Mucosa of descending colon (tissue), 3 donors: ENCODE data around the gene PTPRE. TPM values are rescaled to one million over a fixed set of nuclear protein-coding genes. Genes with fewer than 3 reads are reported as not detected.

Source experiments
- ATAC-seq: fragments of 200-7000 bp; cut with Tn5 transposase; one replicate; pipeline ENCODE4 v1.9.1; 2020; ENCODE audit warnings: mild to moderate bottlenecking, moderate library complexity
- DNase-seq, 3 donors: peaks; one replicate each; pipeline ENCODE4 v3.0.0-alpha.2; 2020
- H3K36me3 ChIP-seq: fragments of 200-600 bp; one replicate; pipeline ENCODE4 v1.8.0; 2021; ENCODE audit warnings: low read depth, mild to moderate bottlenecking
- H3K4me1 ChIP-seq: fragments of 200-600 bp; one replicate; pipeline ENCODE4 v1.8.0; 2021; ENCODE audit warnings: low read depth, mild to moderate bottlenecking
- H3K4me3 ChIP-seq: fragments of 200-600 bp; one replicate; pipeline ENCODE4 v1.8.0; 2021; ENCODE audit warnings: mild to moderate bottlenecking
- H3K9me3 ChIP-seq: fragments of 200-600 bp; one replicate; pipeline ENCODE4 v1.8.0; 2021; ENCODE audit warnings: mild to moderate bottlenecking
- intact Hi-C, 2 donors: fragments of 100-400 bp; cut with DNase I in 1 of 2; cut with micrococcal nuclease in 1 of 2; formaldehyde crosslinking; loops; one replicate each; pipeline versions ENCODE4 v1.11.0 to v1.11.1; 2022; cut with DNase I, micrococcal nuclease
- total RNA-seq, 3 donors: library from RNA; stranded (reverse); fragmentation: NEBNext Ultra II Directional in 2 of 3; extraction: Animal tissue kit (Norgen Biotek cat#: 25700) in 2 of 3; gene quantifications; one replicate each; pipeline versions ENCODE4 v1.2.1 to v1.2.4, GENCODE V29; 2021 to 2023
- TF ChIP-seq, protein P1 (sequence below): fragments of 200-600 bp; IDR thresholded peaks from one replicate; pipeline ENCODE4 v1.8.0; 2022; ENCODE audit warnings: antibody characterized with exemption, mild to moderate bottlenecking
- donor health status: DM: no; HTN: no; CAD: no; lungs with moderate emphysema.
- donor health status: DM: no; HTN: no; CAD: no.
- donor health status: DM: no; HTN: yes; CAD: no.

Gene PTPRE
- total RNA-seq, 3 donors from 2014 or later, result 28.8 to 33.6 (median 32.5) TPM

DNA sequence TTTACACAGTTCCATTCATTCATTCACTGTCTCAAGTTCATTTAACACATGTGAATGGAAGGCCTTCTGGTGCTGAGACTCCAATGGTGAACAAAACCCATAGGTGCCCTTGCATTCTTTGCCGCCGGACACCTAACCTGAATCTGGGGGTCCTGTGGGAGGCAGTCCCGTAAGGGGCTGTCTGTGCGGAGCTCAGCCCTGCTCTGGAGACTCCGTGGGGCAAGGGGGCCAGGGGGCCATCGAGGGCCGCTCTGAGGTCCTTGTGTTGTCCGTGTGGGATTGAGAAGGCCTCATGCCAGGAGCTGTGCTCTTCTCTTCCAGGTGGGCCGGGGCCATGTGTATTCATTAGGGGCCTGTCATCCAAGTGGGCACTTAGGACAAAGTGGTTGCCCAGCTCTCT, 15.3 kb downstream of the PTPRE start:
- intact Hi-C loops, result loop anchor here in 1 of 2 donors (5.0 kb wide), 1 partner anchor 55 kb away; no protein-coding TSS in a partner anchor
- ATAC-seq (no peak), DNase-seq (no peak)
- Histone ChIP-seq H3K4me3 (no peak overlapping the region), H3K36me3 (no peaks in the 10 kb centered on the region), H3K4me1 (no peaks in the 10 kb centered on the region), H3K9me3 (no peaks in the 10 kb centered on the region)
- TF ChIP-seq, protein P1, sequence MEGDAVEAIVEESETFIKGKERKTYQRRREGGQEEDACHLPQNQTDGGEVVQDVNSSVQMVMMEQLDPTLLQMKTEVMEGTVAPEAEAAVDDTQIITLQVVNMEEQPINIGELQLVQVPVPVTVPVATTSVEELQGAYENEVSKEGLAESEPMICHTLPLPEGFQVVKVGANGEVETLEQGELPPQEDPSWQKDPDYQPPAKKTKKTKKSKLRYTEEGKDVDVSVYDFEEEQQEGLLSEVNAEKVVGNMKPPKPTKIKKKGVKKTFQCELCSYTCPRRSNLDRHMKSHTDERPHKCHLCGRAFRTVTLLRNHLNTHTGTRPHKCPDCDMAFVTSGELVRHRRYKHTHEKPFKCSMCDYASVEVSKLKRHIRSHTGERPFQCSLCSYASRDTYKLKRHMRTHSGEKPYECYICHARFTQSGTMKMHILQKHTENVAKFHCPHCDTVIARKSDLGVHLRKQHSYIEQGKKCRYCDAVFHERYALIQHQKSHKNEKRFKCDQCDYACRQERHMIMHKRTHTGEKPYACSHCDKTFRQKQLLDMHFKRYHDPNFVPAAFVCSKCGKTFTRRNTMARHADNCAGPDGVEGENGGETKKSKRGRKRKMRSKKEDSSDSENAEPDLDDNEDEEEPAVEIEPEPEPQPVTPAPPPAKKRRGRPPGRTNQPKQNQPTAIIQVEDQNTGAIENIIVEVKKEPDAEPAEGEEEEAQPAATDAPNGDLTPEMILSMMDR, result no peak

- intact Hi-C loops, result loop anchor here in 1 of 2 donors (5.0 kb wide), 1 partner anchor 54 kb away; no protein-coding TSS in a partner anchor
- Histone ChIP-seq H3K4me1 (no peaks in the 10 kb centered on the region), H3K9me3 (no peaks in the 10 kb centered on the region), H3K36me3 (no peaks in the 10 kb centered on the region), H3K4me3 (no peak overlapping the region)
- no peak for ATAC-seq
- no peak for DNase-seq
- TF ChIP-seq, protein P1, result no peak
Measured at GRCh38 chr10:127922675-127923366, 15.9 kb downstream of the PTPRE start.

DNA sequence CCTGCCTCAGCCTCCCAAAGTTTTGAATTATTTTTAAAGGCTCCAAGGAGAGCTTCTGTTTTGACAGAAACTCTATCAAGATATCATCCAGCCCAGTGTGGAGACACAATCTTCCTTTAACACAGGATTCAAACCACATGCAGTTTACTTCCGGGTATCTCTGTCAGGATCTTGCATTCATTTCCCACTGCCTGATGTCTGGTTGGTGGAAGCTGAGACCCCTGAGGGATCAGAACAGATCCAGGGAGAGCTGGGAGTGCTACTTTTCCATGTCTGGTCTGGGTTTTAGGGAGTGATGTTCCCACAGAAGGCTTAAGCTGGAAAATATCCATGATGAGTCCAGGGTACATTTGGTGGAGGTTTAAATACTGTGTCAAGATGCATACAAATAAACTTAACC, 16.7 kb downstream of the PTPRE start:
- Histone ChIP-seq H3K4me3 (no peak overlapping the region), H3K36me3 (no peaks in the 10 kb centered on the region), H3K9me3 (no peaks in the 10 kb centered on the region), H3K4me1 (no peaks in the 10 kb centered on the region)
- ATAC-seq (no peak), DNase-seq (no peak)
- intact Hi-C loops, result loop anchor here in 1 of 2 donors (5.0 kb wide), 1 partner anchor 54 kb away; no protein-coding TSS in a partner anchor
- TF ChIP-seq, protein P1, result no peak

- Histone ChIP-seq H3K9me3 (no peaks in the 10 kb centered on the region), H3K4me1 (no peaks in the 10 kb centered on the region), H3K36me3 (no peaks in the 10 kb centered on the region), H3K4me3 (no peak overlapping the region)
- TF ChIP-seq, protein P1, result no peak
- no peak for ATAC-seq
- intact Hi-C loops, result no loop called here
- no peak for DNase-seq
Measured at GRCh38 chr10:127925471-127926207, 18.7 kb downstream of the PTPRE start.

- no peak for DNase-seq
- Histone ChIP-seq H3K36me3 (no peaks in the 10 kb centered on the region), H3K9me3 (no peaks in the 10 kb centered on the region), H3K4me1 (no peaks in the 10 kb centered on the region), H3K4me3 (no peak overlapping the region)
- TF ChIP-seq, protein P1, result no peak
- intact Hi-C loops, result no loop called here
- peak; percentile 27 for ATAC-seq
Measured at GRCh38 chr10:127926455-127926854, 19.6 kb downstream of the PTPRE start.
